GM19193 (cell line): Measurements from ENCODE around the gene PNCK.

Experiments
- POLR2A ChIP-seq: IDR thresholded peaks from 4 replicates; pipeline ENCODE4 v1.6.1; 2011; ENCODE audit not compliant: insufficient read depth, insufficient read length; ENCODE audit errors: extremely low read depth

PNCK gene

GRCh38 chrX:153687121-153688039 lies 13.8 kb upstream of the PNCK start, which contains the start of gene SLC6A8:
Gene SLC6A8 (plus strand): TSS chrX:153687926. CDS start chrX:153688575, 649 bp downstream.
- TF ChIP-seq POLR2A = no peak

GRCh38 chrX:153686711-153687110 lies 13.1 kb upstream of the PNCK start:
- no peak for TF ChIP-seq POLR2A

GRCh38 chrX:153685751-153686696 lies 12.4 kb upstream of the PNCK start:
- no peak for TF ChIP-seq POLR2A

GRCh38 chrX:153685156-153685536 lies 11.5 kb upstream of the PNCK start:
- TF ChIP-seq POLR2A = no peak

GRCh38 chrX:153684467-153685155 lies 11.0 kb upstream of the PNCK start:
- no peak for TF ChIP-seq POLR2A

GRCh38 chrX:153681175-153681574 lies 7.6 kb upstream of the PNCK start:
- TF ChIP-seq POLR2A = no peak

GRCh38 chrX:153674219-153674851 lies 722 bp upstream of the PNCK start:
- no peak for TF ChIP-seq POLR2A

GRCh38 chrX:153672531-153673427 lies 834 bp downstream of the PNCK start:
- TF ChIP-seq POLR2A = no peak

GRCh38 chrX:153671589-153672530 lies 1.8 kb downstream of the PNCK start:
- TF ChIP-seq POLR2A = no peak

GRCh38 chrX:153670748-153671588 lies 2.6 kb downstream of the PNCK start:
- TF ChIP-seq POLR2A = no peak

GRCh38 chrX:153669901-153670731 lies 3.5 kb downstream of the PNCK start:
- TF ChIP-seq POLR2A = no peak
